ENCODE data around the gene ASIC1. TPM values are rescaled to one million over a fixed set of nuclear protein-coding genes. Genes with fewer than 3 reads are reported as not detected.

The ASIC1 gene
- total and polyA plus RNA-seq, 2 of the 4 experiments (the other 2 are of a cell fraction) = 1.6 to 9.9 TPM

DNA sequence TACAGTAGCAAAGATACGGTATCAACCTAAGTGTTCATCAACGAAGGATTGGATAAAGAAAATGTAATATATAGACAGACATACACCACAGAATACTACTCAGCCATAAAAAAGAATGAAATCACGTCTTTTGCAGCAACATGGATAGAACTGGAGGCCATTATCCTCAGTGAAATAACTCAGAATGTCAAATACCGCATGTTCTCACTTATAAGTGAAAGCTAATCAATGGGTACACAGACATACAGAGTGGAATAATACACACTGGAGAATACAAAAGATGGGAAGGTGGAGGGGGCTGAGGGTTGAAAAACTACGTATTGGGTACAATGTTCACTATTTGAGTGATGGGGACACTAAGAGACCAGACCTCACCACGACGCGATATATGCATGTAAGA, 33.2 kb upstream of the ASIC1 start:
- H3K23ac ChIP-seq (ENCODE audit: low read depth, low read length) = 0 out of 2 replicates have a peak overlapping the region, but pooled peaks have one; percentile 32
- in situ Hi-C loops (cut with MboI; ENCODE audit: low sequenced_read_pairs) = no loop called here
- no peak overlapping the region for H4K91ac ChIP-seq (ENCODE audit: insufficient read depth, low read depth, low read length)
- H3K18ac ChIP-seq (ENCODE audit: low read depth, low read length) = no peak overlapping the region
- H2AK9ac ChIP-seq (replicated peaks; ENCODE audit: low read depth, low read length, poor library complexity) = no peak overlapping the region
- no peak overlapping the region for H2AK5ac ChIP-seq (ENCODE audit: low read depth, low read length)
- intact Hi-C loops (cut with micrococcal nuclease) = no loop called here
- H3K14ac ChIP-seq (replicated peaks; ENCODE audit: low read depth, low read length) = no peak overlapping the region
- dilution Hi-C loops (cut with HindIII; ENCODE audit: low sequenced_read_pairs, unreplicated experiment) = no loop called here
- H3K27ac ChIP-seq (ENCODE audit: insufficient read depth, low read length) = no peak overlapping the region
- BruUV-seq (replicated peaks) = no TSS peak
- H3K56ac ChIP-seq (ENCODE audit: extremely low read depth, insufficient read depth, low read length) = no peak overlapping the region
- no peak overlapping the region for H2BK20ac ChIP-seq (ENCODE audit: low read depth, low read length)
- H3K36me3 ChIP-seq (ENCODE audit: control insufficient read depth, insufficient read depth, low read length) = no peaks in the 10 kb centered on the region
- H2AFZ ChIP-seq (replicated peaks; ENCODE audit: low read length, poor library complexity) = no peak overlapping the region
- DNase-seq (no peak), ATAC-seq (ENCODE audit: low read depth) (no peak)
- no peak overlapping the region for H4K5ac ChIP-seq (ENCODE audit: low read depth, low read length)
- H2BK15ac ChIP-seq (ENCODE audit: low read depth, low read length) = no peak overlapping the region
- peaks cover 0 to 18% of the 10 kb centered on the region in 2 experiments; a peak in 2 of 4 replicates for H3K79me1 ChIP-seq (ENCODE audit: low read depth in 1 of 2, low read length in 2 of 2)
- no peaks in the 10 kb centered on the region for H3K9me3 ChIP-seq (ENCODE audit: control insufficient read depth, insufficient read depth, low read length)
- ChIA-PET CTCF (no interaction called here), POLR2A (ENCODE audit: unreplicated experiment) (no interaction called here)
- H3K9me1 ChIP-seq (ENCODE audit: insufficient read depth, low read length) = 0 out of 2 replicates have a peak, but pooled peaks cover 3% of the 10 kb centered on the region
- no peak overlapping the region; the same call in 1 of the 2 replicates for H3K4me3 ChIP-seq (ENCODE audit: insufficient read depth, low read depth, low read length)
- H3K4ac ChIP-seq (ENCODE audit: low read depth, low read length) = no peak overlapping the region; the same call in 1 of the 2 replicates
- H4K8ac ChIP-seq (ENCODE audit: low read depth in 2 of 2, low read length in 2 of 2) = 0 out of 4 replicates have a peak overlapping the region, but pooled peaks have one; percentile 9 to 48
- no peaks in the 10 kb centered on the region for H4K20me1 ChIP-seq (ENCODE audit: insufficient read depth, low read length)
- H3K27me3 ChIP-seq (ENCODE audit: control insufficient read depth, insufficient read depth, low read length) = no peaks in the 10 kb centered on the region
- no peak for TF ChIP-seq MXI1 (IDR thresholded peaks at IDR 0.05; ENCODE audit: borderline replicate concordance, low read depth, low read length)
- TF ChIP-seq RFX5 (IDR thresholded peaks at IDR 0.05; ENCODE audit: low read depth, low read length) = no peak
- no peak for TF ChIP-seq MAZ (IDR thresholded peaks at IDR 0.05; ENCODE audit: borderline replicate concordance, low read depth, low read length)
- no peak for TF ChIP-seq CHD1 (IDR thresholded peaks at IDR 0.05; ENCODE audit: low read depth, low read length)
- TF ChIP-seq, protein P1, sequence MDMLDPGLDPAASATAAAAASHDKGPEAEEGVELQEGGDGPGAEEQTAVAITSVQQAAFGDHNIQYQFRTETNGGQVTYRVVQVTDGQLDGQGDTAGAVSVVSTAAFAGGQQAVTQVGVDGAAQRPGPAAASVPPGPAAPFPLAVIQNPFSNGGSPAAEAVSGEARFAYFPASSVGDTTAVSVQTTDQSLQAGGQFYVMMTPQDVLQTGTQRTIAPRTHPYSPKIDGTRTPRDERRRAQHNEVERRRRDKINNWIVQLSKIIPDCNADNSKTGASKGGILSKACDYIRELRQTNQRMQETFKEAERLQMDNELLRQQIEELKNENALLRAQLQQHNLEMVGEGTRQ (IDR thresholded peaks at IDR 0.05; ENCODE audit: low read depth, low read length) = no peak
- no peak for TF ChIP-seq RAD21 (IDR thresholded peaks at IDR 0.05; ENCODE audit: low read length)
- TF ChIP-seq CEBPB (IDR thresholded peaks at IDR 0.05; ENCODE audit: low read depth, low read length) = no peak
- no peak for TF ChIP-seq MAFK (IDR thresholded peaks at IDR 0.05; ENCODE audit: low read depth, low read length)
- no peak for TF ChIP-seq SMC3 (IDR thresholded peaks at IDR 0.05; ENCODE audit: low read depth, low read length)
- TF ChIP-seq, protein P2, sequence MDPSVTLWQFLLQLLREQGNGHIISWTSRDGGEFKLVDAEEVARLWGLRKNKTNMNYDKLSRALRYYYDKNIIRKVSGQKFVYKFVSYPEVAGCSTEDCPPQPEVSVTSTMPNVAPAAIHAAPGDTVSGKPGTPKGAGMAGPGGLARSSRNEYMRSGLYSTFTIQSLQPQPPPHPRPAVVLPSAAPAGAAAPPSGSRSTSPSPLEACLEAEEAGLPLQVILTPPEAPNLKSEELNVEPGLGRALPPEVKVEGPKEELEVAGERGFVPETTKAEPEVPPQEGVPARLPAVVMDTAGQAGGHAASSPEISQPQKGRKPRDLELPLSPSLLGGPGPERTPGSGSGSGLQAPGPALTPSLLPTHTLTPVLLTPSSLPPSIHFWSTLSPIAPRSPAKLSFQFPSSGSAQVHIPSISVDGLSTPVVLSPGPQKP (IDR thresholded peaks at IDR 0.05; ENCODE audit: borderline replicate concordance, low read depth, low read length) = no peak
- TF ChIP-seq NFE2L2 (IDR thresholded peaks at IDR 0.05; ENCODE audit: low read depth, low read length) = no peak
- TF ChIP-seq RCOR1 (IDR thresholded peaks at IDR 0.05; ENCODE audit: insufficient replicate concordance, low read length) = no peak
- TF ChIP-seq FOS (IDR thresholded peaks at IDR 0.05; ENCODE audit: low read depth, low read length) = no peak
- TF ChIP-seq POLR2A (IDR thresholded peaks at IDR 0.05; ENCODE audit: low read depth, low read length) = no peak
- TF ChIP-seq BHLHE40 (IDR thresholded peaks at IDR 0.05; ENCODE audit: low read depth, low read length) = no peak
- TF ChIP-seq, protein P3, sequence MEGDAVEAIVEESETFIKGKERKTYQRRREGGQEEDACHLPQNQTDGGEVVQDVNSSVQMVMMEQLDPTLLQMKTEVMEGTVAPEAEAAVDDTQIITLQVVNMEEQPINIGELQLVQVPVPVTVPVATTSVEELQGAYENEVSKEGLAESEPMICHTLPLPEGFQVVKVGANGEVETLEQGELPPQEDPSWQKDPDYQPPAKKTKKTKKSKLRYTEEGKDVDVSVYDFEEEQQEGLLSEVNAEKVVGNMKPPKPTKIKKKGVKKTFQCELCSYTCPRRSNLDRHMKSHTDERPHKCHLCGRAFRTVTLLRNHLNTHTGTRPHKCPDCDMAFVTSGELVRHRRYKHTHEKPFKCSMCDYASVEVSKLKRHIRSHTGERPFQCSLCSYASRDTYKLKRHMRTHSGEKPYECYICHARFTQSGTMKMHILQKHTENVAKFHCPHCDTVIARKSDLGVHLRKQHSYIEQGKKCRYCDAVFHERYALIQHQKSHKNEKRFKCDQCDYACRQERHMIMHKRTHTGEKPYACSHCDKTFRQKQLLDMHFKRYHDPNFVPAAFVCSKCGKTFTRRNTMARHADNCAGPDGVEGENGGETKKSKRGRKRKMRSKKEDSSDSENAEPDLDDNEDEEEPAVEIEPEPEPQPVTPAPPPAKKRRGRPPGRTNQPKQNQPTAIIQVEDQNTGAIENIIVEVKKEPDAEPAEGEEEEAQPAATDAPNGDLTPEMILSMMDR (conservative IDR thresholded peaks at IDR 0.05; ENCODE audit: low read depth, low read length) = no peak
- H3K4me1 ChIP-seq (ENCODE audit: control insufficient read depth, insufficient read depth, low read length) = no peaks in the 10 kb centered on the region; the same call in 1 of the 2 replicates
- no CpG with 5 or more reads among the region's 8 CpGs for WGBS, 2 experiments (ENCODE audit: extremely low coverage in 2 of 2, insufficient read length in 1 of 2)
- H2BK5ac ChIP-seq (ENCODE audit: low read depth, low read length, poor library complexity, severe bottlenecking) = no peak overlapping the region
- H3K9ac ChIP-seq (ENCODE audit: low read depth, low read length) = no peak overlapping the region
- no peak overlapping the region for H2BK120ac ChIP-seq (ENCODE audit: low read depth, low read length)
- peak overlapping the region; percentile 94; the same call in 1 of the 2 replicates for H3K4me2 ChIP-seq (ENCODE audit: low read depth, low read length)

Measured in IMR-90 (cell line).